Measurements from ENCODE around the gene PAPOLB.

The PAPOLB gene

GRCh38 chr7:4840079-4840501 lies 21.7 kb downstream of the PAPOLB start:
- no peaks in the 10 kb centered on the region for H3K36me3 Mint-ChIP-seq (ENCODE audit: low read depth)
- H3K27me3 Mint-ChIP-seq: peaks cover 4% of the 10 kb centered on the region
- H3K27ac Mint-ChIP-seq: no peak overlapping the region
- H3K4me1 Mint-ChIP-seq (ENCODE audit: low read depth): no peaks in the 10 kb centered on the region
- H3K4me3 Mint-ChIP-seq: no peak overlapping the region
- H3K9me3 Mint-ChIP-seq: no peaks in the 10 kb centered on the region

GRCh38 chr7:4838626-4839334 lies 23.1 kb downstream of the PAPOLB start:
- no peaks in the 10 kb centered on the region for H3K9me3 Mint-ChIP-seq
- H3K27me3 Mint-ChIP-seq: no peaks in the 10 kb centered on the region
- no peaks in the 10 kb centered on the region for H3K36me3 Mint-ChIP-seq (ENCODE audit: low read depth)
- no peak overlapping the region for H3K27ac Mint-ChIP-seq
- H3K4me3 Mint-ChIP-seq: no peak overlapping the region
- H3K4me1 Mint-ChIP-seq (ENCODE audit: low read depth): no peaks in the 10 kb centered on the region

GRCh38 chr7:4837803-4838625 lies 23.8 kb downstream of the PAPOLB start:
- no peaks in the 10 kb centered on the region for H3K36me3 Mint-ChIP-seq (ENCODE audit: low read depth)
- H3K27me3 Mint-ChIP-seq: no peaks in the 10 kb centered on the region
- no peak overlapping the region for H3K4me3 Mint-ChIP-seq
- no peak overlapping the region for H3K27ac Mint-ChIP-seq
- no peaks in the 10 kb centered on the region for H3K9me3 Mint-ChIP-seq
- H3K4me1 Mint-ChIP-seq (ENCODE audit: low read depth): no peaks in the 10 kb centered on the region

GRCh38 chr7:4837041-4837802 lies 24.6 kb downstream of the PAPOLB start:
- Mint-ChIP-seq H3K4me1 (ENCODE audit: low read depth) (no peaks in the 10 kb centered on the region), H3K9me3 (no peaks in the 10 kb centered on the region), H3K27ac (no peak overlapping the region), H3K36me3 (ENCODE audit: low read depth) (no peaks in the 10 kb centered on the region), H3K27me3 (no peaks in the 10 kb centered on the region), H3K4me3 (no peak overlapping the region)

GRCh38 chr7:4836206-4836661 lies 25.6 kb downstream of the PAPOLB start:
- Mint-ChIP-seq H3K4me3 (no peak overlapping the region), H3K27ac (no peak overlapping the region), H3K9me3 (no peaks in the 10 kb centered on the region), H3K27me3 (no peaks in the 10 kb centered on the region), H3K4me1 (ENCODE audit: low read depth) (no peaks in the 10 kb centered on the region), H3K36me3 (ENCODE audit: low read depth) (no peaks in the 10 kb centered on the region)

GRCh38 chr7:4835398-4836205 lies 26.2 kb downstream of the PAPOLB start:
- H3K4me1 Mint-ChIP-seq (ENCODE audit: low read depth): no peaks in the 10 kb centered on the region
- H3K27ac Mint-ChIP-seq: no peak overlapping the region
- no peak overlapping the region for H3K4me3 Mint-ChIP-seq
- no peaks in the 10 kb centered on the region for H3K36me3 Mint-ChIP-seq (ENCODE audit: low read depth)
- no peaks in the 10 kb centered on the region for H3K27me3 Mint-ChIP-seq
- no peaks in the 10 kb centered on the region for H3K9me3 Mint-ChIP-seq

- Mint-ChIP-seq H3K4me3 (no peak overlapping the region), H3K36me3 (ENCODE audit: low read depth) (no peaks in the 10 kb centered on the region), H3K27me3 (no peaks in the 10 kb centered on the region), H3K4me1 (ENCODE audit: low read depth) (no peaks in the 10 kb centered on the region), H3K9me3 (no peaks in the 10 kb centered on the region), H3K27ac (no peak overlapping the region)
Observed at GRCh38 chr7:4834601-4835397, 27.0 kb downstream of the PAPOLB start.

GRCh38 chr7:4833691-4834600 lies 27.9 kb downstream of the PAPOLB start:
- no peaks in the 10 kb centered on the region for H3K36me3 Mint-ChIP-seq (ENCODE audit: low read depth)

GRCh38 chr7:4833176-4833575 lies 28.7 kb downstream of the PAPOLB start:
- H3K27me3 Mint-ChIP-seq: no peaks in the 10 kb centered on the region
- H3K27ac Mint-ChIP-seq: no peak overlapping the region
- H3K4me1 Mint-ChIP-seq (ENCODE audit: low read depth): no peaks in the 10 kb centered on the region
- no peaks in the 10 kb centered on the region for H3K36me3 Mint-ChIP-seq (ENCODE audit: low read depth)
- no peaks in the 10 kb centered on the region for H3K9me3 Mint-ChIP-seq
- no peak overlapping the region for H3K4me3 Mint-ChIP-seq

More at GRCh38 chr7:4833691-4834600, 27.9 kb downstream of the PAPOLB start:
- H3K9me3 Mint-ChIP-seq: no peaks in the 10 kb centered on the region
- H3K27me3 Mint-ChIP-seq: no peaks in the 10 kb centered on the region
- no peaks in the 10 kb centered on the region for H3K4me1 Mint-ChIP-seq (ENCODE audit: low read depth)
- H3K27ac Mint-ChIP-seq: no peak overlapping the region
- H3K4me3 Mint-ChIP-seq: no peak overlapping the region

- Mint-ChIP-seq H3K36me3 (ENCODE audit: low read depth) (no peaks in the 10 kb centered on the region), H3K4me3 (no peak overlapping the region), H3K4me1 (ENCODE audit: low read depth) (no peaks in the 10 kb centered on the region), H3K9me3 (no peaks in the 10 kb centered on the region), H3K27me3 (no peaks in the 10 kb centered on the region), H3K27ac (no peak overlapping the region)
Observed at GRCh38 chr7:4832711-4833110, 29.1 kb downstream of the PAPOLB start.

GRCh38 chr7:4831723-4832495 lies 29.9 kb downstream of the PAPOLB start:
- Mint-ChIP-seq H3K4me3 (no peak overlapping the region), H3K27me3 (no peaks in the 10 kb centered on the region), H3K4me1 (ENCODE audit: low read depth) (no peaks in the 10 kb centered on the region), H3K36me3 (ENCODE audit: low read depth) (no peaks in the 10 kb centered on the region), H3K27ac (no peak overlapping the region), H3K9me3 (no peaks in the 10 kb centered on the region)

GRCh38 chr7:4830176-4830575 lies 31.7 kb downstream of the PAPOLB start:
- Mint-ChIP-seq H3K27me3 (no peaks in the 10 kb centered on the region), H3K4me1 (ENCODE audit: low read depth) (no peaks in the 10 kb centered on the region), H3K9me3 (no peaks in the 10 kb centered on the region), H3K4me3 (no peak overlapping the region), H3K27ac (no peak overlapping the region), H3K36me3 (ENCODE audit: low read depth) (no peaks in the 10 kb centered on the region)

All from stimulated activated naive CD8-positive, alpha-beta T cell treated with anti-CD3 and anti-CD28 coated beads, Interleukin-15, Interleukin-2, amounts not matched to agents 100 ng/mL and 50 ng/mL, for 24 hours (primary cell).